Measurements from ENCODE around the gene DACH1.

DACH1 gene

GRCh38 chr13:71772361-71772760 is 94.6 kb downstream of the DACH1 start:
- DNase-seq = no peak

DNA sequence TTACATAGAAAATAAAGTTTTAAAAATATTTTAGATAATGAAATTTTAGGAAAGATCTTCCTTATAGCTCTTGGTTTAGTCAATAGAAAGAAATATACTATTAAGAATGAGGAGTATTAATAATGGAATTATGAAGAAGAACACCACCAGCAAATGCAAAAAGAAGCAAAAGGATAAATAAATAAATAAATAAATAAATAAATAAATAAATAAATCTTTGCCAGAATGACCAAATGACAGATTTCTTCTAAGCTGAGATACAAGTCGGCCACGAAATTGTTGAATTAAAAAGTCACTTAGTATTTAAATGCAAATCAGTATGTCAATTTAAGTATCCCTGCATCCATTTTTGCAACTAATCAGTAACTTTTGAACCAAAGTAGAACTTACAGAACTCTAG is 95.9 kb downstream of the DACH1 start:
- no peak for DNase-seq

DNA sequence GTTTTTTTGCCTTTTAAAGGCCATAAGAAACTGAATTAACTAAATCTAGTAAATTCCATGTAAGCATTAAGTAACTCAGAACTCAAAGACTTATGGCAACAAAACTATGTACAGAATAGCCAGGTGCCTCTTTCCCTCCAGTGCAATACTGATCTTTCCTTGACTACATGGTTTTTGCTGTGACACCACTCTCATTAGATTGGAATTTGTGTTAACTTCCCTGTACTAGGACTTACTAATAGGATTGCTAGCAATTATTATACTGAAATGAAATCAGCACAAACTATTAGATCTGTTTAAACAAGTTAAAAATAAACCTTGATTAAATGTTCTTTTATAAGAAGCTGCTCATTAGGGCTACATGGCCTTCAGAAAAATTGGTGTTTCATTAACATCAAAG is 96.3 kb downstream of the DACH1 start:
- DNase-seq = no peak

- no peak for DNase-seq
These were observed 98.1 kb downstream of the DACH1 start for GRCh38 chr13:71768881-71769280.

GRCh38 chr13:71759651-71760511 is 107.1 kb downstream of the DACH1 start:
- DNase-seq = no peak

DNA sequence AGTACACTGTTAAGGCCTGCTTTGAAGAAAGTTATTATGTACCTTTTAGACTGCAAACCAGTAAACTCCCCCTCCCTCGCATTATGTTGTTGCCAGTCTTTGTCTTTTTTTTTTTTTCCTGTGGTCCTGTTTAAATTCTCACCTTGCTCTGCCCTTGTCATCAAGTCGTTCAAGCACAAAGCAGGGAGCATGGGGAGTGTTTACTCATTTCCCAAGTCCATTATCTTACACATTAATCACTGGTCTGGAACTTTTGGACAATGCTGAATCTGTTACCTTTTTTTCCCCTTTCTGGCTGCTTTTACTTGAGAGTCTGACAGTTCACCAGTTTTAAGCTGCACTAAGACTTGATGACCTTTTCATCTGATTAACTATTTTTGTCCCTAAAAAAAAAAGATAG is 108.2 kb downstream of the DACH1 start:
- no peak for DNase-seq

DNA sequence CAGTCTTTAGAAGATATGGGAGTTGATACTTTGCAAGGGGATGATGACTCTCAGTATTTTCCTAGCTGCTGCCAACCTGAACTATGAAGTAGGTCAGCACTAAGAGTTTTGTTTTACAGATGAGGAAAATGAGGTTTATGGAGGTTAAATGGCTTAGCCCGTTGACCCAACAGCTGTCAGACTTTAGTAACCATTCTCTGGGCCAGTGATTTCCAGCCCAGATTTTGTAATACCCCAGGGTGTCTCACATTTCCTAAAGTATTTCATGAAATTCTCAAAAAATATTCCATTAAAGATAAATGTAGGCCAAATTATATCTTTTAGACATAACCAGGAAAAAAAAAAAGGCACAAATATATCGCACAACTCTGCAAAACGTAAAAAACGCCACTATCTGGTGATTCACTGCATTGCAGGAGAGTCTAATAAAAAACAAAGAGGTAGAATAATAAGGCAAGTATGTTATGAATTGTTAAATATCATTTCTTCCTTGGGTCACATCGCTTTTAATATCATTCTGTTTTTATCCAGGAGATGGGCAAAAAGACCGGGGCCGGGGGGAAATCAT is 112.5 kb downstream of the DACH1 start:
- DNase-seq = no peak

GRCh38 chr13:71752775-71753513 is 114.1 kb downstream of the DACH1 start:
- no peak for DNase-seq

GRCh38 chr13:71751073-71751472 is 115.9 kb downstream of the DACH1 start:
- DNase-seq = no peak

GRCh38 chr13:71730267-71730666 is 136.7 kb downstream of the DACH1 start:
- DNase-seq = no peak

- no peak for DNase-seq
These were observed 137.6 kb downstream of the DACH1 start for GRCh38 chr13:71729441-71729840.

DNA sequence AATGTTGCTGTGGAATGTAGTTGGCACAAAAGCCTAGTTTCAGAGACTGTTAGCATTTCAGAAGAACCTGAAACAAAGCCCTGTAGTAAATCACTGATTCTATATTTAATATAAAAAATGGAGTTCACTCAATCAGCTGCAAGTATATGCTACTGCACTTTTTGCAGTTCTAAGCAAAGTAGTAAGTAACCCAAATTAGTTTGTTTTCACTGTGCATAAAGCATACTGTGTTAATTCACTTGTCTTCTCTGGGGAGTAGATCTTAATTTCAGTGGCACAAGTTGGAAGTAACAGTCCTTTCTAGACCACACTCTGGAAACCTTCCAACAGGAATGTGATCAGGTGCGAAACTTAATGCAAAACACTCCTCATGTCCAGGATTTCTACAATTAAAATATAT is 139.3 kb downstream of the DACH1 start:
- DNase-seq = no peak

DNA sequence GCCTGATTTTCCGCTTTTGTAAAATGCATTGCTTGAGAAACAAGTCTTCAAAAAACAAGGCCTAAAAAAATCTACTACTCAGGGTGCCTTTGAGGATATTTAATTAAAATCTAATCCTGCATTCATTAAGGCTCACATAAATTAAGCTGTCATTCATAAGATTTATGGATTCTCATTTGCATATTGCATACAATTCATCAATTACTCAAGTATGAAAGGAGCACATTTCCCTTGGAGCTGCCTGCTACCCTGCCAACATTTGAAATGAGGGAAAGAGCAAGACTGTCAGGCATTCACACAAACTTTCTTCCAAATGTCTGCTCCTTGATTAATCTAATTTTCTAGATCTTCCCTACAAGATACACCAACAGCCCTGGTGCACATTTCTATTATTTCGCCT is 140.0 kb downstream of the DACH1 start:
- DNase-seq = no peak

DNA sequence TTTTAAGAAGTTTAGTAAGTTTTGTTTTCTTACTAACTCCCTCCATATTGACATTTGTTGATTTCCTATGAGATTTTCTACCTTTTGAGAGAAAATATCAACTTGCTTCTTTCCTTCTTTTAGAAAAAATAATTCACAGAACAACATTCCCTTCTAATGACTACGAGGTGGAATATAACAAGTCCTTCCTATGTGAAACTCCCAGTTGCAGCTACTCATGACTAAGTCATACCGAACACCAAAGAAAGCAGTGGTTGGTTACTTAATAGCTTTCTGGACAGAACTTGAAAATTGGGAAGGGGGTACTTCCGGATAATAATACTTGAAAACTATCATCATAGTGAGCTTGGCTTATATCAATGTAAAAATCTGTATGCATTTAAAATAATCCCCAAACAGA is 144.8 kb downstream of the DACH1 start:
- DNase-seq = no peak

DNA sequence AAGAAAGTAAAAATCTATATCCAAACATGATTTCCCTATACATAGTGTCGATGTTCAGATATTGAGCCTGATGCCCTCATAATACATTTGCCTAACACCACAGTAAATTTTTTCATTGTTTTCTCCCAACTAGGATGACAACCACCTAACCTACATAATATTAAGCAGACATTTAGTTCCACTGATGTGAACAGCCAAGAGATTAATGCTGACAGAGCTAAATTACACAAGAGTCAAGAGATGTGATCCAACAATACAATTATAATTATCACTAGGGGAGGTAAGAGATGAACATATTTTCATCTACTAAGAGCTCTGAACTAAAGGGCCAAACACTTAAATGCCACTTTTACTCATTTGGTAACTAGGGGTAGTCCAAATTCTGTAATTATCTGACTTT is 145.9 kb downstream of the DACH1 start:
- DNase-seq = no peak

DNA sequence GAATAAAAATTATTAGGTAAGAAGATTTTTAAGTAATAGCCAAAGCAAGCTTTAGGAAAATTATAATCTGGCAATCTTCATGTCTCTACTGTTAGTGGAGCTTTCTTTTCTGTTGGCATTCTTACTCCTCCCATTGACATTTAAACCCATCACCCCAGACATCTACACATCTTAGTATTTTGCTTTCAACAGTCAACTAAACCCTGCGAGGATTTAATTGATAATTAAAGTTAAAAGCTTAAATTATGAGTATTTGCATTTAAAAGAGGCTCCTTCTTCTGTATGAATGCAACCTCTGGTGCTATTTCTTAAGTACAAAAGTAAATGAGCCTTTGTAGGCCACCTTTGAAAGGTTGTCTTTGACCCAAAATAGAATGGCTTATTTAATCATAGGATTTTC is 148.1 kb downstream of the DACH1 start:
- DNase-seq = no peak

DNA sequence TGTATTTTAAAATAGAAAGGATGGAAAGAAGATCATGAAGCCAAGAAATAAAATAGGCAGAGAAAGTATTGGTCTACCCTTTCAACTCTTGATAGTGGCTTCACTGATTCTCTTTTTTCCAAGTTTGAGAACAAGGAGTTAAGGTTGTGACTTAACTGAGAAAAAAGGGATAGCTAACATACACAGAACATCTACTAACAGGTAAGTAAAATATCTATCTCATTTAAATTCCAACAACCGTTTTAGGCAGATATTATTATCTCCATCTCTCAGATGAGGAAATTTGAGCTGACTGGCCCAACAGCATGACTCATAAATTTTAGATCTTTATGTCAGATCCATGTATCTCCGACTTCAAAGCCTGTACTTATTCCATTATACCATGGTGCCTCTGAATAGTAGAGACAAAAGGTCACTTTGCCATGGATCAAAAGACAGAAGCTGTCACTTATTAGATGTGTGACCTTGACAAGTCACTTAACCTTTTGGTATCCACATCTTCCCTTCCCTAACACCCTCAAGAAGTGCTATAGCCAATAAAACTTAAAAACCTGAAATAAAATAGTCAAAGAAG is 152.1 kb downstream of the DACH1 start:
- DNase-seq = no peak

DNA sequence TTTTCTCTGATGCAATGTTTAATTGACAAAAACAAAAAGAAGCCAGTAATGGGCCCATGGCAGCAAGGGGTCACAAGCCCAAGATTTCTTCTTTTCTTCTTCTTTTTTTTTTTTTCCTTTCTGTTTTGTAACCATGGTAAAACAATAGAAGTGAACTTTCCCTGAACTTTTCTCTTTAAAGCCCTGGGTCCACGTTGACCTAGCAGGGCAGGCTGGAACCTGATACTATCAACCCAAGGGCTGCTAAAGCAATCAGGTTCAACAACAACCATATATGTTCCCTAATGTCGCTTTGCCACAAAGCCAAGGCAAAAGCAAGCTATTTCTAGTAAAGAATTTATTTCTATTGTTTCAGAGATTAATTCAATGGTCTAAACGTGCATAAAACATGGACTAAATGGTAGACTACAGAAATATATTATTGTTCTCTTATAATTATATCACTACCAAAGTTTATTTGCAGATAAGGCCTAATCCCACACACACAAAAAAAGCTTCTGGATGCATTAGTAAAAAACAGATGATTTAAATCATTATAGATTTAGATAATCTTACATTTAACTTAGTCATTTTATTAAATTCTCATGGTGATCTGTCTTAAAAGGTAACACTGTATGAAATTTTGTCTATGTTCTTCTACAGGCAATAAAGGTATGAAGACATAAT is 153.9 kb downstream of the DACH1 start:
- DNase-seq = no peak

- no peak for DNase-seq
These were observed 162.3 kb downstream of the DACH1 start for GRCh38 chr13:71704656-71705055.

GRCh38 chr13:71703138-71703537 is 163.9 kb downstream of the DACH1 start:
- DNase-seq = no peak

DNA sequence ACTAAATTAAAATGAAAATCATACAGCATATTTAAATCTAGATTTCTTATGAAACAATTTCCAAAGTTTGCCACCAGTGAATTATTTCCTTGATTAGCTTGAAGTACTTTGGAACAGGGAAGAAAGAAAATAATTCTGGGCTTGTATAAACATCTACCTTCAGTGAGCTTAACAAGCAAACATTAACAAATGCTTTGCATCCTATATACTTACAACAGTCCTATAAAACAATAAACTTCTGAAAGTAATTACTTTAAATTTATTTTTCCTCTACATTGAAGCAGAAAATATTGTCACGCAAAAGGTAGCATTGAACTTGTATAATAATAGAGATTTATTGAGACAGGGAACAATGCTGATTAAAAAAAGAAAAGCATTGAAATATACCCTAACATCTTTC is 164.8 kb downstream of the DACH1 start:
- no peak for DNase-seq

DNA sequence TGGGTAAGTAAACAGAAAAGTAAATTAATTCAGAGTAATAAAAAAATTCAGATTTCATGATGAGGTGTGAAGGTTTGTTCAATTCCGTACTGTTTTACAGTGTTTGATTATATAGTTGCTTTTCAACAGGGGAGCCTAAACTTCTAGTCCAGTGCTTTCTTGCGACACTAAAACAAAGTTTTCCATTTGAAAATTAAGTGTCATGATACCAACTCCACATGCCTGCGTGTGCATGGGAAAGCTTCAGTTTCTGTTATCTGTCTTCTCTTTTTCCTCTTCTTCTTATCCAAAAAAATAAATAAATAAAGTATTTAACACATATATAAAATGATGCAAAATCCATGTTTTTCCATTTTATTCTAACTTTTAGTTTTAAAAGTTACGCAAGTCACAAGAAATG is 165.3 kb downstream of the DACH1 start:
- DNase-seq = no peak

DNA sequence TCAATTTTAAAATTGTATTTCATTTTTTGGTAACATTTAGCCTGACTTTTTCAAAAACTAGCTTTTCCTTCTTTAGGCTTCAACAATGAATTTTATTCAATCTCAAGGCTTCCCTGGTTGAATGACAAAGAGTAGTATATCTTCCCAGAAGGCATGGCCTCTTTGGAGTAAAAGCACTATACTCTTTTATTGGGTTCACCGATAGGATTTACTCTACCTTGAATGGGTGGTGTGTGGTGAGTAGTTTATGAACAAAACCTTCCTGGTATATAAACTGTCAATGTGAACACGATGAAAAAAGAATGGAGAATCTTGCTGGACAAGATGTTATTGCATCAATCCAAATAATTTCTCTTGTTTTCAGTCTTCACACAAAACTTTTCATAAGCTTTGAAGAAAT is 167.7 kb downstream of the DACH1 start:
- no peak for DNase-seq

Data from activated effector memory CD4-positive, alpha-beta T cell treated with Interleukin-2 at 50 U/mL for 16 hours (primary cell).